ENCODE results near the gene CYP8B1. TPM values are rescaled to one million over a fixed set of nuclear protein-coding genes. Genes with fewer than 3 reads are reported as not detected.
"Not testable (repeated sequence)": the region's sequence is repeated elsewhere in the genome, so short reads cannot be mapped to it uniquely, and the experiment has no call there.

CYP8B1 gene
- total RNA-seq, 4 donors from 2014 or later: not detected

GRCh38 chr3:42886294-42886822 is 10.7 kb upstream of the CYP8B1 start:
- TF ChIP-seq POLR2A (IDR thresholded peaks at IDR 0.05) (no peak), CTCF (IDR thresholded peaks at IDR 0.05) (no peak), EP300 (IDR thresholded peaks at IDR 0.05) (no peak)
- H3K36me3 ChIP-seq: no peaks in the 10 kb centered on the region
- DNase-seq (ENCODE audit: low spot score in 2 of 2): no peak
- 72 to 88% methylated on average over 1 of the region's 1 CpG for WGBS, 2 donors
- peaks cover 0 to 5% (median under 1%) of the 10 kb centered on the region in 4 donors for H3K4me1 ChIP-seq
- no peaks in the 10 kb centered on the region for H3K9me3 ChIP-seq
- H3K27ac ChIP-seq: no peak overlapping the region
- no peak overlapping the region for H3K4me3 ChIP-seq
- H3K27me3 ChIP-seq: no peaks in the 10 kb centered on the region

DNA sequence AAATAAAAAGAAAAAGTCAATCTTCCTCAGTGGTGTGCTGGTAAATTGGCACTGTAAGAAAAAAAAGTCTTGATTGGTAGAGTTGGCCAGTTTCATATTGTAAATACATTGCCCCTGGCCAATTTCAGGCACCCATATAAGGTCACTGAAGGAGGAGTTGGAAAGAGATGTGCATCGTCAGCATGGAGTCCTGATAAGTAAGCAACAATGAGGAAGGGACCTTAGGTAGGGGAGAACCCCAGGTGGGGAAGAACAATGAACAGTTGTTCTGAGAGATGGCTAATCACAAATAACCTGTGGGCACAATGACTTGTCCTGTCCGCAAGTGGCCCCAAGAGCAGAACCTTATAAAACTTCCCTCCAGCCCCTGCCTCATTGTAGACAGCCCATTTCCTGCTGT is 8.6 kb upstream of the CYP8B1 start:
- Histone ChIP-seq H3K9me3 (no peaks in the 10 kb centered on the region), H3K36me3 (no peaks in the 10 kb centered on the region), H3K4me1 (peaks cover 0 to 15% (median 2%) of the 10 kb centered on the region in 4 donors), H3K27me3 (no peaks in the 10 kb centered on the region), H3K4me3 (no peak overlapping the region), H3K27ac (no peak overlapping the region)
- 76 to 86% methylated on average over 2 of the region's 2 CpGs for WGBS, 2 donors
- no peak for TF ChIP-seq POLR2A (IDR thresholded peaks at IDR 0.05)
- TF ChIP-seq CTCF (IDR thresholded peaks at IDR 0.05): no peak
- TF ChIP-seq EP300 (IDR thresholded peaks at IDR 0.05): no peak
- DNase-seq (ENCODE audit: low spot score in 2 of 2): no peak

GRCh38 chr3:42883251-42883930 is 7.7 kb upstream of the CYP8B1 start:
- not testable (repeated sequence) for H3K36me3 ChIP-seq; H3K27ac ChIP-seq; H3K27me3 ChIP-seq; H3K9me3 ChIP-seq; H3K4me3 ChIP-seq; DNase-seq (ENCODE audit: low spot score in 2 of 2)
- WGBS, 2 donors: 75 to 84% methylated on average over 6 of the region's 6 CpGs
- peaks cover 0 to 15% (median 2%) of the 10 kb centered on the region in 4 donors for H3K4me1 ChIP-seq

DNA sequence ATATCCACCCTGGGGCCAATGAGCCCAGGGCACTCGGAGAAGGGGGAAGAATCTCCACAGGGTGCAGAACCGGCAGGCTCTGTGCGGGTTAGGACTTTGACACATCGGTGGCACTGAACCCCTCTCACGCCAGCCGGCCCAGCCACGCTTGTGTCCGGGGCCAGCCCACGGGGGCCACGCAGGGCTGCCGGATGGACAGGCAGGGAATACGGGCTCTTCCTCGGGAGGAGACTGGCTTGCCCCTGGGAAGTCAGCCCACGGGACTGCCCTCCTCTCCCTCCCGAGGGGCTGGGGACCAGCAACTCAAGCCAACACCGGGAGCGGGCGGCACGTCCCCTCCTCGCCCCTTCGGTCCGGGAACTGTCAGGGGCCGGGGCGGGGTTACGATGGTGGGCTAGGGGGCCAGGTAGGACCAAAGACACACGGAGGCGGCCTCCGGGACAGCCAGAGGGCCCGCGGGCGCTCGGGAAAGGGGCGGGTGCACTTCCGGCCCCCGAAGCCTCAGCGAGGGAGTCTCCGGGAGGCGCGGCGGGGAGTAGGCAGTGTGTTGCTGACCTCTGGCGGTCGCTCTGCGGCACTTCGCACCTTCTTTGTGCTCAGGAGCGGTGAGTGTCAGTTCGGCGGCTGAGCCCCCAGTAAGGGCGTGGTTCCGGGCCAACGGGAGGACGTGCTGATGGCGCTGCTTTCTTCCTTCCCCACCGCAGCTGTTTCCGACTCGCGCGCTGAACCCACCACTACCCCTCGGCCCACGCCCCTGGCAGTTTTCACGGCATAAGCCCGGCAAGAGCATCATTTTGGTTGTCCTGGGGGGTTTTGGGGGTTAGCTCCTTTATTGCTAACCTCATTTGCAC is 5.1 kb upstream of the CYP8B1 start:
- TF ChIP-seq CTCF (IDR thresholded peaks at IDR 0.05) (peak; percentile 83 to 98 (median 88)), POLR2A (IDR thresholded peaks at IDR 0.05) (peak in 1 of 2 donors; percentile 18), EP300 (IDR thresholded peaks at IDR 0.05) (peak; percentile 26 to 68)
- Histone ChIP-seq H3K27me3 (no peaks in the 10 kb centered on the region), H3K4me3 (peak overlapping the region; percentile 50 to 77 (median 68)), H3K27ac (peak overlapping the region; percentile 77 to 90 (median 86)), H3K4me1 (peaks cover 0 to 15% (median 2%) of the 10 kb centered on the region in 4 donors), H3K9me3 (no peaks in the 10 kb centered on the region), H3K36me3 (no peaks in the 10 kb centered on the region)
- DNase-seq (ENCODE audit: low spot score in 2 of 2): peak; percentile 70 to 76
- 2 to 6% methylated on average over 36 to 52 of the region's 61 CpGs for WGBS, 2 donors

DNA sequence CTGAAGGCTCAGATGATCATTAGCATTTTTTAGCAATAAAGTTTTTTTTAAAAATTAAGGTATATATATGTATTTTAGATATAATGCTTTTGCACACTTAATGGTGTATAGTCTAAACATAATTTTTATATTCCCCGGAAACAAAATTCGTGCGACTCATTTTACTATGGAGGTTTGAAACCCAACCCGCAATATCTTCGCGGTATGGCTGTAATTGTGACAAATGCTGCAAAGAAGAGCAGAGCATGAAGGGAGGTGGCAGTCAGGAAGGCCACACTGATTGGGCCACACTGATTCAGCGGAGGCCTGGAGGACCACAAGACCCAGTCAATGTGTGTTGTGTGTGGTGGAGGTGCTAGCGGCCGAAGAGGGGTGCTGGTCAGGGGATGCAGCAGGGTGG is 4.5 kb upstream of the CYP8B1 start:
- H3K36me3 ChIP-seq: no peaks in the 10 kb centered on the region
- H3K9me3 ChIP-seq: no peaks in the 10 kb centered on the region
- H3K4me3 ChIP-seq: peak overlapping the region in 3 of 4 donors; percentile 50 to 77 (median 64)
- WGBS, 2 donors: 79 to 84% methylated on average over 9 of the region's 9 CpGs
- peaks cover 0 to 15% (median 2%) of the 10 kb centered on the region in 4 donors for H3K4me1 ChIP-seq
- H3K27me3 ChIP-seq: no peaks in the 10 kb centered on the region
- H3K27ac ChIP-seq: peak overlapping the region; percentile 77 to 90 (median 86)
- no peak for DNase-seq (ENCODE audit: low spot score in 2 of 2)
- TF ChIP-seq POLR2A (IDR thresholded peaks at IDR 0.05) (no peak), EP300 (IDR thresholded peaks at IDR 0.05) (no peak), CTCF (IDR thresholded peaks at IDR 0.05) (no peak)

All from tibial nerve (tissue), 4 donors.